HepG2 (cell line): ENCODE data around the gene GPC6. TPM values are rescaled to one million over a fixed set of nuclear protein-coding genes. Genes with fewer than 3 reads are reported as not detected.
A peak's percentile ranks its signal among the peaks of the same experiment; 100 is the strongest.

Experiments used
- BCL6 ChIP-seq: IDR thresholded peaks from 2 replicates; pipeline ENCODE4 v1.6.1; 2016; ENCODE audit warnings: missing genetic modification reagents, missing compliant biosample characterization
- EED ChIP-seq: sonication (generic); formaldehyde crosslinking; IDR thresholded peaks from 2 replicates; pipeline ENCODE4 v1.5.0; 2020; ENCODE audit warnings: mild to moderate bottlenecking, missing genetic modification reagents
- FOXA3 ChIP-seq: IDR thresholded peaks from 2 replicates; pipeline ENCODE4 v1.6.1; 2016; ENCODE audit warnings: missing genetic modification reagents, missing compliant biosample characterization
- ISX ChIP-seq: sonication (generic); formaldehyde crosslinking; conservative IDR thresholded peaks from 2 replicates; pipeline ENCODE4 v1.5.0; 2020; ENCODE audit warnings: missing genetic modification reagents
- JUNB ChIP-seq: sonication (generic); formaldehyde crosslinking; IDR thresholded peaks from 2 replicates; pipeline ENCODE4 v1.8.0; 2022; ENCODE audit warnings: missing genetic modification reagents, mild to moderate bottlenecking, borderline replicate concordance
- KAT8 ChIP-seq: IDR thresholded peaks from 2 replicates; pipeline ENCODE4 v1.6.1; 2016; ENCODE audit warnings: missing genetic modification reagents, missing compliant biosample characterization
- KDM2A ChIP-seq: sonication (generic); formaldehyde crosslinking; IDR thresholded peaks from 2 replicates; pipeline ENCODE4 v1.4.0; 2020; ENCODE audit warnings: low read depth, missing genetic modification reagents, borderline replicate concordance
- NONO ChIP-seq, 2 experiments: fragments of 450-650 bp in 1 of 2; sonication (generic) in 1 of 2; formaldehyde crosslinking in 1 of 2; IDR thresholded peaks in 1 of 2; conservative IDR thresholded peaks in 1 of 2; 2 replicates each; pipeline versions ENCODE4 v1.6.1 to v1.8.0; 2017 to 2022; ENCODE audit warnings: mild to moderate bottlenecking in 1 of 2, missing genetic modification reagents in 1 of 2, moderate library complexity in 1 of 2
- REPIN1 ChIP-seq: sonication (generic); formaldehyde crosslinking; IDR thresholded peaks from 2 replicates; pipeline ENCODE4 v1.8.0; 2022; ENCODE audit warnings: missing genetic modification reagents, low read depth, mild to moderate bottlenecking, borderline replicate concordance
- SRY ChIP-seq: sonication (generic); formaldehyde crosslinking; IDR thresholded peaks from 2 replicates; pipeline ENCODE4 v1.8.0; 2022; ENCODE audit warnings: mild to moderate bottlenecking, missing genetic modification reagents
- TARDBP ChIP-seq: sonication (generic); formaldehyde crosslinking; IDR thresholded peaks from 2 replicates; pipeline ENCODE4 v1.8.0; 2022; ENCODE audit warnings: mild to moderate bottlenecking, missing genetic modification reagents
- TEAD3 ChIP-seq: optimal IDR thresholded peaks from 2 replicates; pipeline ENCODE3; 2016; ENCODE audit warnings: borderline replicate concordance
- TOPORS ChIP-seq: sonication (generic); formaldehyde crosslinking; IDR thresholded peaks from 2 replicates; pipeline ENCODE4 v1.8.0; 2023; ENCODE audit warnings: mild to moderate bottlenecking, missing genetic modification reagents
- ZFP1 ChIP-seq: IDR thresholded peaks from 2 replicates; pipeline ENCODE4 v1.6.1; 2016
- ZFP36L2 ChIP-seq: sonication (generic); formaldehyde crosslinking; IDR thresholded peaks from 2 replicates; pipeline ENCODE4 v1.4.0; 2020; ENCODE audit warnings: missing genetic modification reagents
- ZFYVE20 ChIP-seq: sonication (generic); formaldehyde crosslinking; IDR thresholded peaks from 2 replicates; pipeline ENCODE4 v1.8.0; 2023; ENCODE audit warnings: low read depth, mild to moderate bottlenecking, moderate library complexity, missing genetic modification reagents, borderline replicate concordance
- ZNF10 ChIP-seq: sonication (generic); formaldehyde crosslinking; IDR thresholded peaks from 2 replicates; pipeline ENCODE4 v1.4.0; 2020; ENCODE audit warnings: mild to moderate bottlenecking, low read depth, missing genetic modification reagents, borderline replicate concordance
- ZNF350 ChIP-seq: sonication (generic); formaldehyde crosslinking; IDR thresholded peaks from 2 replicates; pipeline ENCODE4 v1.4.0; 2020; ENCODE audit warnings: mild to moderate bottlenecking, low read depth, missing genetic modification reagents, borderline replicate concordance
- ZNF660 ChIP-seq: sonication (generic); formaldehyde crosslinking; IDR thresholded peaks from 2 replicates; pipeline ENCODE4 v1.5.1; 2020; ENCODE audit warnings: mild to moderate bottlenecking, low read depth, missing genetic modification reagents, borderline replicate concordance
- ZNF678 ChIP-seq: sonication (generic); formaldehyde crosslinking; IDR thresholded peaks from 2 replicates; pipeline ENCODE4 v1.4.0; 2020; ENCODE audit warnings: mild to moderate bottlenecking, missing genetic modification reagents
- ZNF704 ChIP-seq: sonication (generic); formaldehyde crosslinking; IDR thresholded peaks from 2 replicates; pipeline ENCODE4 v1.8.1; 2023; ENCODE audit warnings: mild to moderate bottlenecking, inconsistent platforms, moderate library complexity, missing genetic modification reagents, borderline replicate concordance
- ZNF773 ChIP-seq: sonication (generic); formaldehyde crosslinking; IDR thresholded peaks from 2 replicates; pipeline ENCODE4 v1.4.0; 2020; ENCODE audit warnings: missing genetic modification reagents, borderline replicate concordance
- polyA plus RNA-seq, 8 experiments: library from polyadenylated mRNA; depleted of rRNA in 3 of 8; stranded (reverse) in 7 of 8; unstranded in 1 of 8; fragments of >200 nt; fragmentation: Illumina TruSeq in 4 of 8; extraction: Trizol in 4 of 8; gene quantifications; 2 replicates each; pipeline versions ENCODE4 v1.2.1 to v1.2.3, GENCODE V29; 2011 to 2016; ENCODE audit warnings: low read depth in 4 of 8, missing spikeins in 1 of 8, mixed read lengths in 1 of 8; ENCODE audit not compliant: insufficient read depth in 1 of 8
- total RNA-seq, 5 experiments: library from RNA; depleted of rRNA; stranded (reverse); fragments of >200 nt; fragmentation: Illumina TruSeq; extraction: Trizol; gene quantifications; 2 replicates each; pipeline ENCODE4 v1.2.3, GENCODE V29; 2016; ENCODE audit warnings: low read depth in 1 of 5
- TF ChIP-seq, protein P1 (sequence below): fragments of 450-650 bp; IDR thresholded peaks from 2 replicates; pipeline ENCODE4 v1.6.1; 2016
- TF ChIP-seq, protein P2 (sequence below): sonication (generic); formaldehyde crosslinking; IDR thresholded peaks from 2 replicates; pipeline ENCODE4 v1.5.1; 2020; ENCODE audit warnings: mild to moderate bottlenecking, missing genetic modification reagents, moderate library complexity

The GPC6 gene
- total and polyA plus RNA-seq, 2 of the 13 experiments (the other 11 are each of a cell fraction or from before 2014, with no cell fraction given) = 24.5 to 33.9 TPM

DNA sequence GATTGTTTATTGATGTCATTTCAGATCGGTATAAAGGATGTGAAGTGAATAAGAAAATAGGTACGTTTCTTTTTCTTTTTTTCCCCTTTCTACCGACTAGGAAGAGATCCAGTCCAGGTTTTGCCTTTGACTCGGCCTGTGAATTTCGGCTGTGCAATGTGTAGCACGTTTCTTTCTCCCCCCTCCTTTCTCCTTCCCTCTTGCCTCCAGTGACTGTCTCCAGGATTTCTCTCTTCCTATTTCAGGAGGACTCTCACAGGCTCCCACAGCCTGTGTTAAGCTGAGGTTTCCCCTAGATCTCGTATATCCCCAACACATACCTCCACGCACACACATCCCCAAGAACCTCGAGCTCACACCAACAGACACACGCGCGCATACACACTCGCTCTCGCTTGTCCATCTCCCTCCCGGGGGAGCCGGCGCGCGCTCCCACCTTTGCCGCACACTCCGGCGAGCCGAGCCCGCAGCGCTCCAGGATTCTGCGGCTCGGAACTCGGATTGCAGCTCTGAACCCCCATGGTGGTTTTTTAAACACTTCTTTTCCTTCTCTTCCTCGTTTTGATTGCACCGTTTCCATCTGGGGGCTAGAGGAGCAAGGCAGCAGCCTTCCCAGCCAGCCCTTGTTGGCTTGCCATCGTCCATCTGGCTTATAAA lies at the start of gene GPC6 (continued):
- TF ChIP-seq, protein P1, sequence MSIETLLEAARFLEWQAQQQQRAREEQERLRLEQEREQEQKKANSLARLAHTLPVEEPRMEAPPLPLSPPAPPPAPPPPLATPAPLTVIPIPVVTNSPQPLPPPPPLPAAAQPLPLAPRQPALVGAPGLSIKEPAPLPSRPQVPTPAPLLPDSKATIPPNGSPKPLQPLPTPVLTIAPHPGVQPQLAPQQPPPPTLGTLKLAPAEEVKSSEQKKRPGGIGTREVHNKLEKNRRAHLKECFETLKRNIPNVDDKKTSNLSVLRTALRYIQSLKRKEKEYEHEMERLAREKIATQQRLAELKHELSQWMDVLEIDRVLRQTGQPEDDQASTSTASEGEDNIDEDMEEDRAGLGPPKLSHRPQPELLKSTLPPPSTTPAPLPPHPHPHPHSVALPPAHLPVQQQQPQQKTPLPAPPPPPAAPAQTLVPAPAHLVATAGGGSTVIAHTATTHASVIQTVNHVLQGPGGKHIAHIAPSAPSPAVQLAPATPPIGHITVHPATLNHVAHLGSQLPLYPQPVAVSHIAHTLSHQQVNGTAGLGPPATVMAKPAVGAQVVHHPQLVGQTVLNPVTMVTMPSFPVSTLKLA = 0 out of 2 replicates have a peak, but pooled peaks have one; percentile 12
- TF ChIP-seq ZNF10 = no peak
- TF ChIP-seq ZNF773 (CRISPR knock-in tag) = no peak
- TF ChIP-seq ZNF704 (CRISPR knock-in tag) = no peak
- TF ChIP-seq ZFYVE20 (CRISPR knock-in tag) = no peak
- TF ChIP-seq BCL6 = peak; percentile 44; the same call in 1 of the 2 replicates
- no peak for TF ChIP-seq ISX (CRISPR knock-in tag)
- TF ChIP-seq NONO (IDR thresholded peaks at IDR 0.05) = no peak
- peak; percentile 64; the same call in 1 of the 2 replicates for TF ChIP-seq NONO (CRISPR knock-in tag; conservative IDR thresholded peaks at IDR 0.05)
- peak; percentile 51 for TF ChIP-seq TEAD3 (CRISPR knock-in tag)
- TF ChIP-seq JUNB (CRISPR knock-in tag) = peak; percentile 77
- TF ChIP-seq EED (CRISPR knock-in tag) = no peak
- TF ChIP-seq ZFP1 (CRISPR knock-in tag) = no peak
- TF ChIP-seq TARDBP (CRISPR knock-in tag) = 0 out of 2 replicates have a peak, but pooled peaks have one; percentile 49
- no peak for TF ChIP-seq ZFP36L2 (CRISPR knock-in tag)
- TF ChIP-seq SRY (CRISPR knock-in tag) = no peak
- peak; percentile 12; the same call in 1 of the 2 replicates for TF ChIP-seq KAT8
- TF ChIP-seq, protein P2, sequence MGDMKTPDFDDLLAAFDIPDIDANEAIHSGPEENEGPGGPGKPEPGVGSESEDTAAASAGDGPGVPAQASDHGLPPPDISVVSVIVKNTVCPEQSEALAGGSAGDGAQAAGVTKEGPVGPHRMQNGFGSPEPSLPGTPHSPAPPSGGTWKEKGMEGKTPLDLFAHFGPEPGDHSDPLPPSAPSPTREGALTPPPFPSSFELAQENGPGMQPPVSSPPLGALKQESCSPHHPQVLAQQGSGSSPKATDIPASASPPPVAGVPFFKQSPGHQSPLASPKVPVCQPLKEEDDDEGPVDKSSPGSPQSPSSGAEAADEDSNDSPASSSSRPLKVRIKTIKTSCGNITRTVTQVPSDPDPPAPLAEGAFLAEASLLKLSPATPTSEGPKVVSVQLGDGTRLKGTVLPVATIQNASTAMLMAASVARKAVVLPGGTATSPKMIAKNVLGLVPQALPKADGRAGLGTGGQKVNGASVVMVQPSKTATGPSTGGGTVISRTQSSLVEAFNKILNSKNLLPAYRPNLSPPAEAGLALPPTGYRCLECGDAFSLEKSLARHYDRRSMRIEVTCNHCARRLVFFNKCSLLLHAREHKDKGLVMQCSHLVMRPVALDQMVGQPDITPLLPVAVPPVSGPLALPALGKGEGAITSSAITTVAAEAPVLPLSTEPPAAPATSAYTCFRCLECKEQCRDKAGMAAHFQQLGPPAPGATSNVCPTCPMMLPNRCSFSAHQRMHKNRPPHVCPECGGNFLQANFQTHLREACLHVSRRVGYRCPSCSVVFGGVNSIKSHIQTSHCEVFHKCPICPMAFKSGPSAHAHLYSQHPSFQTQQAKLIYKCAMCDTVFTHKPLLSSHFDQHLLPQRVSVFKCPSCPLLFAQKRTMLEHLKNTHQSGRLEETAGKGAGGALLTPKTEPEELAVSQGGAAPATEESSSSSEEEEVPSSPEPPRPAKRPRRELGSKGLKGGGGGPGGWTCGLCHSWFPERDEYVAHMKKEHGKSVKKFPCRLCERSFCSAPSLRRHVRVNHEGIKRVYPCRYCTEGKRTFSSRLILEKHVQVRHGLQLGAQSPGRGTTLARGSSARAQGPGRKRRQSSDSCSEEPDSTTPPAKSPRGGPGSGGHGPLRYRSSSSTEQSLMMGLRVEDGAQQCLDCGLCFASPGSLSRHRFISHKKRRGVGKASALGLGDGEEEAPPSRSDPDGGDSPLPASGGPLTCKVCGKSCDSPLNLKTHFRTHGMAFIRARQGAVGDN = peak; percentile 61
- TF ChIP-seq KDM2A = no peak
- TF ChIP-seq ZNF350 (CRISPR knock-in tag) = 0 out of 2 replicates have a peak, but pooled peaks have one; percentile 41
- TF ChIP-seq FOXA3 (CRISPR knock-in tag) = peak; percentile 46
- TF ChIP-seq REPIN1 (CRISPR knock-in tag) = peak; percentile 37; the same call in 1 of the 2 replicates
- no peak for TF ChIP-seq ZNF678 (CRISPR knock-in tag)
- TF ChIP-seq ZNF660 (CRISPR knock-in tag) = no peak
- 0 out of 2 replicates have a peak, but pooled peaks have one; percentile 18 for TF ChIP-seq TOPORS
